H9 (cell line): ENCODE results near the gene RAB9A. TPM values are rescaled to one million over a fixed set of nuclear protein-coding genes. Genes with fewer than 3 reads are reported as not detected.

ENCODE experiments used
- DNase-seq: peaks from one replicate; pipeline ENCODE4 v3.0.0-alpha.2; 2017
- H2AFZ ChIP-seq: one replicate; pipeline ENCODE4 v1.6.1; 2013; ENCODE audit warnings: mild to moderate bottlenecking, low read length, control low read depth, moderate library complexity
- H2AK5ac ChIP-seq: 2 replicates; pipeline ENCODE4 v1.6.1; 2013; ENCODE audit warnings: low read length, control low read depth, mixed read lengths; ENCODE audit not compliant: insufficient read length
- H2BK120ac ChIP-seq: one replicate; pipeline ENCODE4 v1.6.1; 2013; ENCODE audit warnings: low read depth, mild to moderate bottlenecking, low read length, control low read depth, inconsistent platforms; ENCODE audit not compliant: poor library complexity, severe bottlenecking
- H2BK12ac ChIP-seq: 2 replicates; pipeline ENCODE4 v1.6.1; 2013; ENCODE audit warnings: low read length, control low read depth, mixed read lengths, low read depth; ENCODE audit not compliant: insufficient read length
- H2BK15ac ChIP-seq: 2 replicates; pipeline ENCODE4 v1.6.1; 2013; ENCODE audit warnings: low read depth, low read length, control low read depth
- H2BK20ac ChIP-seq: one replicate; pipeline ENCODE4 v1.6.1; 2013; ENCODE audit warnings: low read depth, mild to moderate bottlenecking, low read length, control low read depth, inconsistent platforms; ENCODE audit not compliant: poor library complexity, severe bottlenecking
- H2BK5ac ChIP-seq: 2 replicates; pipeline ENCODE4 v1.6.1; 2013; ENCODE audit warnings: low read length, control low read depth, mixed read lengths; ENCODE audit not compliant: insufficient read length
- H3K14ac ChIP-seq: 2 replicates; pipeline ENCODE4 v1.6.1; 2013; ENCODE audit warnings: low read length, control low read depth; ENCODE audit not compliant: insufficient read depth
- H3K18ac ChIP-seq: 2 replicates; pipeline ENCODE4 v1.6.1; 2013; ENCODE audit warnings: low read depth, mild to moderate bottlenecking, mixed read lengths, low read length, control low read depth; ENCODE audit not compliant: insufficient read length
- H3K23ac ChIP-seq: 2 replicates; pipeline ENCODE4 v1.6.1; 2013; ENCODE audit warnings: low read length, control low read depth, mixed read lengths, low read depth; ENCODE audit not compliant: insufficient read length
- H3K23me2 ChIP-seq: 2 replicates; pipeline ENCODE4 v1.6.1; 2013; ENCODE audit warnings: low read depth, mild to moderate bottlenecking, mixed read lengths, low read length, control low read depth; ENCODE audit not compliant: insufficient read length, poor library complexity, severe bottlenecking
- H3K27ac ChIP-seq: 2 replicates; pipeline ENCODE4 v1.5.1; 2013; ENCODE audit warnings: low read length, control low read depth, mixed read lengths, low read depth; ENCODE audit not compliant: insufficient read length
- H3K27me3 ChIP-seq: 2 replicates; pipeline ENCODE4 v1.6.1; 2013; ENCODE audit warnings: low read length, control low read depth, inconsistent platforms; ENCODE audit not compliant: insufficient read depth
- H3K4ac ChIP-seq: 2 replicates; pipeline ENCODE4 v1.6.1; 2013; ENCODE audit warnings: low read depth, mild to moderate bottlenecking, control low read depth, inconsistent platforms, low read length, moderate library complexity
- H3K4me1 ChIP-seq: 2 replicates; pipeline ENCODE4 v1.6.1; 2013; ENCODE audit warnings: low read length, control low read depth, inconsistent platforms; ENCODE audit not compliant: insufficient read depth
- H3K4me2 ChIP-seq: 2 replicates; pipeline ENCODE4 v1.6.1; 2013; ENCODE audit warnings: low read length, control low read depth, mixed read lengths; ENCODE audit not compliant: insufficient read length, insufficient read depth
- H3K56ac ChIP-seq: 2 replicates; pipeline ENCODE4 v1.6.1; 2013; ENCODE audit warnings: low read depth, mild to moderate bottlenecking, mixed read lengths, low read length, control low read depth; ENCODE audit not compliant: insufficient read length
- H3K79me1 ChIP-seq: 2 replicates; pipeline ENCODE4 v1.6.1; 2013; ENCODE audit warnings: low read depth, mild to moderate bottlenecking, moderate library complexity, low read length, control low read depth, inconsistent platforms; ENCODE audit not compliant: insufficient read depth, poor library complexity, severe bottlenecking
- H3K79me2 ChIP-seq: 2 replicates; pipeline ENCODE4 v1.6.1; 2013; ENCODE audit warnings: low read length, control low read depth, inconsistent platforms; ENCODE audit not compliant: insufficient read depth
- H3K9ac ChIP-seq: 2 replicates; pipeline ENCODE4 v1.6.1; 2013; ENCODE audit warnings: low read length, control low read depth, mixed read lengths; ENCODE audit not compliant: insufficient read length; ENCODE audit errors: extremely low read depth
- H3K9me3 ChIP-seq: one replicate; pipeline ENCODE4 v1.6.1; 2013; ENCODE audit warnings: low read depth, low read length, inconsistent platforms; ENCODE audit not compliant: control insufficient read depth
- H3T11ph ChIP-seq: one replicate; pipeline ENCODE4 v1.6.1; 2013; ENCODE audit warnings: mild to moderate bottlenecking, low read length, control low read depth, inconsistent platforms
- H4K20me1 ChIP-seq: one replicate; pipeline ENCODE4 v1.6.1; 2013; ENCODE audit not compliant: control insufficient read depth, insufficient read length, insufficient read depth
- H4K5ac ChIP-seq: 2 replicates; pipeline ENCODE4 v1.6.1; 2013; ENCODE audit warnings: low read depth, mild to moderate bottlenecking, mixed read lengths, low read length, control low read depth; ENCODE audit not compliant: insufficient read length
- H4K8ac ChIP-seq: replicated peaks from 2 replicates; pipeline ENCODE4 v1.6.1; 2013; ENCODE audit warnings: low read length, control low read depth, mixed read lengths, low read depth; ENCODE audit not compliant: insufficient read length
- H4K91ac ChIP-seq: 2 replicates; pipeline ENCODE4 v1.6.1; 2013; ENCODE audit warnings: low read depth, mild to moderate bottlenecking, moderate library complexity, mixed read lengths, low read length, control low read depth; ENCODE audit not compliant: insufficient read length
- H3K27ac Mint-ChIP-seq, 3 experiments: 2 replicates in 2 of 3; 3 replicates in 1 of 3; pipeline ENCODE4 v1.8.0; 2020 to 2021; ENCODE audit warnings: mixed read lengths in 3 of 3, mild to moderate bottlenecking in 1 of 3, moderate library complexity in 1 of 3
- H3K27me3 Mint-ChIP-seq: 2 replicates; pipeline ENCODE4 v1.8.0; 2021; ENCODE audit warnings: low read depth, mild to moderate bottlenecking, moderate library complexity, mixed read lengths
- H3K36me3 Mint-ChIP-seq, 3 experiments: 2 replicates in 2 of 3; 3 replicates in 1 of 3; pipeline ENCODE4 v1.8.0; 2020 to 2021; ENCODE audit warnings: low read depth in 3 of 3, mixed read lengths in 3 of 3; ENCODE audit not compliant: insufficient read depth in 1 of 3
- H3K4me1 Mint-ChIP-seq, 2 experiments: 2 replicates each; pipeline ENCODE4 v1.8.0; 2020; ENCODE audit warnings: mixed read lengths in 2 of 2
- H3K4me3 Mint-ChIP-seq, 2 experiments: 2 replicates in 1 of 2; 3 replicates in 1 of 2; pipeline ENCODE4 v1.8.0; 2020 to 2021; ENCODE audit warnings: mild to moderate bottlenecking in 2 of 2, mixed read lengths in 2 of 2, moderate library complexity in 1 of 2
- H3K9me3 Mint-ChIP-seq, 2 experiments: 2 replicates in 1 of 2; 3 replicates in 1 of 2; pipeline ENCODE4 v1.8.0; 2020; ENCODE audit warnings: mild to moderate bottlenecking in 2 of 2, mixed read lengths in 2 of 2, moderate library complexity in 1 of 2
- WGBS: extraction: QIAGEN DNeasy Blood & Tissue Kit; methylation state at CpG from one replicate; pipeline ENCODE4 v1.1.7; 2013; ENCODE audit warnings: missing lambda C conversion rate, low lambda C conversion rate, mixed read lengths; ENCODE audit not compliant: insufficient read length; ENCODE audit errors: extremely low coverage; 5-methylcytosine and 5-hydroxymethylcytosine counted together
- total RNA-seq: library from RNA; stranded (reverse); gene quantifications from 2 replicates; pipeline ENCODE4 v1.2.1, GENCODE V29; 2021
- TF ChIP-seq, protein P1 (sequence below): fragments of 200-600 bp; sonication (generic); conservative IDR thresholded peaks from 3 replicates; pipeline ENCODE4 v1.8.0; 2021; ENCODE audit warnings: antibody characterized with exemption, mild to moderate bottlenecking

RAB9A gene
- total RNA-seq, 1 experiment from 2014 or later = 21.3 TPM

DNA sequence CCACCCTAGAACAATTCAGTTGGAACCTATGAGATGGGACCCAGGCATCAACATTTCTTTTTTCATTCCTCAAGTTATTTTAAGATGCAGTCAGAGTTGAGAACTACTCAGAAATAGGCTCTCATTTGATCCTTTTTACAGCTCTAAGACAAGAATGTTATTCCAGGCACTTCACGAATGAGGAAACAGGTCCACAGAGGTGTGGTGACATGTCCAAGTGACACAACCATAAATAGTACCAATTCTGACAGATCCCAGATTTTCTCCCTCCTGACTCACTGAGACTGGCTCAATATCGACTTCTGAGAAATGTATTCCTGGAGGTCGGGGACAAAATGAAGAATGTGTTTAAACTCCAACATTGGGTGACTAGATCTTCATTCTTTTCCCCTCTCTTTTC is 24.9 kb upstream of the RAB9A start:
- Histone ChIP-seq H3K23ac (no peak overlapping the region), H3K18ac (no peak overlapping the region), H2BK5ac (no peak overlapping the region), H3K9ac (no peak overlapping the region), H2AFZ (no peak overlapping the region), H3K9me3 (no peaks in the 10 kb centered on the region), H2BK20ac (no peak overlapping the region), H3K79me1 (no peaks in the 10 kb centered on the region), H3K79me2 (no peaks in the 10 kb centered on the region), H3K56ac (no peak overlapping the region), H2BK15ac (no peak overlapping the region), H3K4me1 (no peaks in the 10 kb centered on the region), H3K14ac (no peak overlapping the region), H3K23me2 (no peaks in the 10 kb centered on the region), H4K20me1 (no peaks in the 10 kb centered on the region), H2BK12ac (no peak overlapping the region), H3K4me2 (no peak overlapping the region), H3T11ph (no peak overlapping the region), H3K4ac (no peak overlapping the region), H4K8ac (no peak overlapping the region), H3K27me3 (no peaks in the 10 kb centered on the region), H3K27ac (no peak overlapping the region), H2AK5ac (no peak overlapping the region), H2BK120ac (no peak overlapping the region), H4K5ac (no peak overlapping the region), H4K91ac (no peak overlapping the region)
- peaks cover 2% of the 10 kb centered on the region in 2 experiments for H3K4me1 Mint-ChIP-seq
- no CpG with 5 or more reads among the region's 3 CpGs for WGBS
- TF ChIP-seq, protein P1, sequence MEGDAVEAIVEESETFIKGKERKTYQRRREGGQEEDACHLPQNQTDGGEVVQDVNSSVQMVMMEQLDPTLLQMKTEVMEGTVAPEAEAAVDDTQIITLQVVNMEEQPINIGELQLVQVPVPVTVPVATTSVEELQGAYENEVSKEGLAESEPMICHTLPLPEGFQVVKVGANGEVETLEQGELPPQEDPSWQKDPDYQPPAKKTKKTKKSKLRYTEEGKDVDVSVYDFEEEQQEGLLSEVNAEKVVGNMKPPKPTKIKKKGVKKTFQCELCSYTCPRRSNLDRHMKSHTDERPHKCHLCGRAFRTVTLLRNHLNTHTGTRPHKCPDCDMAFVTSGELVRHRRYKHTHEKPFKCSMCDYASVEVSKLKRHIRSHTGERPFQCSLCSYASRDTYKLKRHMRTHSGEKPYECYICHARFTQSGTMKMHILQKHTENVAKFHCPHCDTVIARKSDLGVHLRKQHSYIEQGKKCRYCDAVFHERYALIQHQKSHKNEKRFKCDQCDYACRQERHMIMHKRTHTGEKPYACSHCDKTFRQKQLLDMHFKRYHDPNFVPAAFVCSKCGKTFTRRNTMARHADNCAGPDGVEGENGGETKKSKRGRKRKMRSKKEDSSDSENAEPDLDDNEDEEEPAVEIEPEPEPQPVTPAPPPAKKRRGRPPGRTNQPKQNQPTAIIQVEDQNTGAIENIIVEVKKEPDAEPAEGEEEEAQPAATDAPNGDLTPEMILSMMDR = no peak
- no peaks in the 10 kb centered on the region for H3K27me3 Mint-ChIP-seq
- H3K4me3 Mint-ChIP-seq = no peak overlapping the region
- no peak for DNase-seq
- peaks cover 34 to 52% of the 10 kb centered on the region in 2 experiments for H3K9me3 Mint-ChIP-seq
- H3K36me3 Mint-ChIP-seq = peaks cover 15 to 31% (median 31%) of the 10 kb centered on the region in 3 experiments; a peak in 6 of 7 replicates
- no peak overlapping the region for H3K27ac Mint-ChIP-seq
